GM19238 (cell line): ENCODE measurements around the gene SCFD2.

Experiments
- DNase-seq: peaks from one replicate; pipeline ENCODE4 v3.0.0; 2011; ENCODE audit warnings: low spot score; ENCODE audit not compliant: insufficient read length

Gene SCFD2

GRCh38 chr4:52936729-52937128 lies 429.1 kb downstream of the SCFD2 start:
- no peak for DNase-seq

GRCh38 chr4:52935317-52935716 lies 430.5 kb downstream of the SCFD2 start:
- DNase-seq, result no peak

- DNase-seq, result no peak
Observed at GRCh38 chr4:52933738-52934137, 432.1 kb downstream of the SCFD2 start.

- DNase-seq, result no peak
Observed at GRCh38 chr4:52932591-52933470, 433.0 kb downstream of the SCFD2 start.

GRCh38 chr4:52931243-52931642 lies 434.6 kb downstream of the SCFD2 start:
- DNase-seq, result no peak

GRCh38 chr4:52926196-52926974 lies 439.5 kb downstream of the SCFD2 start:
- DNase-seq, result no peak

- DNase-seq, result no peak
Observed at GRCh38 chr4:52925531-52925968, 440.3 kb downstream of the SCFD2 start.

- DNase-seq, result no peak
Observed at GRCh38 chr4:52919461-52919860, 446.4 kb downstream of the SCFD2 start.

GRCh38 chr4:52917817-52918216 lies 448.0 kb downstream of the SCFD2 start:
- no peak for DNase-seq

- DNase-seq, result no peak
Observed at GRCh38 chr4:52915730-52916300, 450.0 kb downstream of the SCFD2 start.

- no peak for DNase-seq
Observed at GRCh38 chr4:52915191-52915590, 450.7 kb downstream of the SCFD2 start.

- no peak for DNase-seq
Observed at GRCh38 chr4:52914051-52914605, 451.7 kb downstream of the SCFD2 start.

GRCh38 chr4:52912608-52913007 lies 453.3 kb downstream of the SCFD2 start:
- no peak for DNase-seq

GRCh38 chr4:52911684-52912294 lies 454.1 kb downstream of the SCFD2 start:
- DNase-seq, result peak; percentile 37

GRCh38 chr4:52910115-52910514 lies 455.7 kb downstream of the SCFD2 start:
- DNase-seq, result no peak

GRCh38 chr4:52907510-52907909 lies 458.4 kb downstream of the SCFD2 start:
- no peak for DNase-seq

- no peak for DNase-seq
Observed at GRCh38 chr4:52904421-52904820, 461.4 kb downstream of the SCFD2 start.

GRCh38 chr4:52903273-52903672 lies 462.6 kb downstream of the SCFD2 start:
- DNase-seq, result no peak

- no peak for DNase-seq
Observed at GRCh38 chr4:52894443-52894842, 471.4 kb downstream of the SCFD2 start.

- DNase-seq, result no peak
Observed at GRCh38 chr4:52892880-52893279, 473.0 kb downstream of the SCFD2 start.

- no peak for DNase-seq
Observed at GRCh38 chr4:52891743-52892142, 474.1 kb downstream of the SCFD2 start.

- DNase-seq, result no peak
Observed at GRCh38 chr4:52890521-52890791, 475.4 kb downstream of the SCFD2 start.
